Upper lobe of left lung (tissue), 6 donors: ENCODE results near the gene IL12RB1. TPM values are rescaled to one million over a fixed set of nuclear protein-coding genes. Genes with fewer than 3 reads are reported as not detected.
"Not testable (repeated sequence)": the region's sequence is repeated elsewhere in the genome, so short reads cannot be mapped to it uniquely, and the experiment has no call there.

ENCODE experiments used
- ATAC-seq, 2 donors: fragments of 200-7000 bp; cut with Tn5 transposase; one replicate each; pipeline ENCODE4 v1.9.1; 2022; ENCODE audit warnings: mild to moderate bottlenecking in 2 of 2, moderate library complexity in 2 of 2; ENCODE audit not compliant: low FRiP score in 2 of 2
- DNase-seq, 2 donors: peaks; one replicate each; pipeline ENCODE4 v3.0.0-alpha.2; 2019 to 2020
- H3K27ac ChIP-seq, 4 donors: fragments of 200-600 bp; sonication (generic); one replicate each; pipeline ENCODE4 v1.5.1; 2016 to 2019
- H3K27me3 ChIP-seq, 4 donors: fragments of 200-600 bp; sonication (generic); one replicate each; pipeline ENCODE4 v1.5.1; 2017 to 2019
- H3K36me3 ChIP-seq, 4 donors: fragments of 200-600 bp; sonication (generic); one replicate each; pipeline ENCODE4 v1.5.1; 2016 to 2019
- H3K4me1 ChIP-seq, 4 donors: fragments of 200-600 bp; sonication (generic); one replicate each; pipeline ENCODE4 v1.5.1; 2018 to 2019
- H3K4me3 ChIP-seq, 4 donors: fragments of 200-600 bp; sonication (generic); one replicate each; pipeline ENCODE4 v1.5.1; 2017 to 2019; ENCODE audit warnings: mild to moderate bottlenecking in 2 of 4, moderate library complexity in 1 of 4
- H3K9me3 ChIP-seq, 4 donors: fragments of 200-600 bp; sonication (generic); one replicate each; pipeline ENCODE4 v1.5.1; 2018 to 2019
- CTCF ChIP-seq, 6 experiments: fragments of 450-650 bp in 4 of 6; fragments of 200-600 bp in 2 of 6; sonication (generic) in 2 of 6; IDR thresholded peaks; one replicate each; pipeline ENCODE4 v1.5.1; 2016 to 2019; ENCODE audit warnings: antibody characterized with exemption in 6 of 6
- EP300 ChIP-seq, 4 donors: sonication (generic); formaldehyde crosslinking; IDR thresholded peaks; one replicate each; pipeline ENCODE4 v1.5.1; 2017; ENCODE audit warnings: antibody characterized with exemption in 4 of 4, control low read depth in 2 of 4
- POLR2A ChIP-seq, 4 donors: fragments of 450-650 bp; IDR thresholded peaks; one replicate each; pipeline ENCODE4 v1.5.1; 2016 to 2017; ENCODE audit warnings: antibody characterized with exemption in 4 of 4, mild to moderate bottlenecking in 2 of 4
- POLR2AphosphoS5 ChIP-seq, 2 donors: sonication (generic); formaldehyde crosslinking; IDR thresholded peaks; one replicate each; pipeline ENCODE4 v1.5.1; 2017; ENCODE audit warnings: antibody characterized with exemption in 2 of 2
- WGBS, 2 donors: methylation state at CpG; one replicate each; pipeline ENCODE4 v1.1.5; 2017 to 2018; 5-methylcytosine and 5-hydroxymethylcytosine counted together
- total RNA-seq, 6 donors: library from RNA; depleted of rRNA in 4 of 6; stranded (reverse); fragments of >200 nt in 4 of 6; gene quantifications; one replicate each; pipeline versions ENCODE4 v1.1.0 to v1.2.1, GENCODE V29; 2016 to 2021
- donor health status: DM: no; HTN: no; CAD: no; lungs with moderate emphysema.
- donor health status: DM: no; HTN: yes; CAD: no; lungs with severe emphysema.

Gene IL12RB1
- total RNA-seq, 6 donors from 2014 or later, result 2.6 to 13.2 (median 8.6) TPM

- H3K4me3 ChIP-seq, result peak overlapping the region in 3 of 4 donors; percentile 32 to 50 (median 48)
- H3K27me3 ChIP-seq, result no peaks in the 10 kb centered on the region
- TF ChIP-seq POLR2AphosphoS5 (IDR thresholded peaks at IDR 0.05) (peak; percentile 8 to 64), CTCF (IDR thresholded peaks at IDR 0.05) (no peak), POLR2A (IDR thresholded peaks at IDR 0.05) (peak in 1 of 4 donors; percentile 52), EP300 (IDR thresholded peaks at IDR 0.05) (no peak)
- 3 to 10% methylated on average over 8 to 12 of the region's 12 CpGs for WGBS, 2 donors
- peak overlapping the region in 3 of 4 donors; percentile 42 to 82 (median 80) for H3K27ac ChIP-seq
- H3K9me3 ChIP-seq, result no peaks in the 10 kb centered on the region
- DNase-seq (peak in 1 of 2 donors; percentile 89), ATAC-seq (peak; percentile 78 to 84)
- no peaks in the 10 kb centered on the region for H3K36me3 ChIP-seq
- peaks cover 26 to 38% (median 26%) of the 10 kb centered on the region in 4 donors for H3K4me1 ChIP-seq
Observed at GRCh38 chr19:18044825-18045304, 41.9 kb downstream of the IL12RB1 start.

GRCh38 chr19:18043676-18044075, 43.1 kb downstream of the IL12RB1 start:
- no peak for TF ChIP-seq CTCF (IDR thresholded peaks at IDR 0.05)
- ATAC-seq, result no peak
- H3K36me3 ChIP-seq, result no peaks in the 10 kb centered on the region

GRCh38 chr19:18041054-18041453, 45.7 kb downstream of the IL12RB1 start:
- Histone ChIP-seq H3K4me3 (no peak overlapping the region), H3K27ac (no peak overlapping the region), H3K36me3 (no peaks in the 10 kb centered on the region), H3K4me1 (peaks cover 13 to 21% (median 15%) of the 10 kb centered on the region in 4 donors), H3K9me3 (no peaks in the 10 kb centered on the region), H3K27me3 (no peaks in the 10 kb centered on the region)
- TF ChIP-seq EP300 (IDR thresholded peaks at IDR 0.05) (no peak), POLR2AphosphoS5 (IDR thresholded peaks at IDR 0.05) (no peak), POLR2A (IDR thresholded peaks at IDR 0.05) (no peak), CTCF (IDR thresholded peaks at IDR 0.05) (no peak)
- DNase-seq (no peak), ATAC-seq (no peak)
- WGBS, 2 donors, result 71 to 83% methylated on average over 2 of the region's 2 CpGs

More at GRCh38 chr19:18043676-18044075, 43.1 kb downstream of the IL12RB1 start:
- Histone ChIP-seq H3K27ac (no peak overlapping the region), H3K9me3 (no peaks in the 10 kb centered on the region), H3K4me1 (peaks cover 15 to 26% (median 16%) of the 10 kb centered on the region in 4 donors), H3K4me3 (no peak overlapping the region), H3K27me3 (no peaks in the 10 kb centered on the region)
- DNase-seq, result no peak
- 87% methylated on average over 3 of the region's 3 CpGs for WGBS, 2 donors

GRCh38 chr19:18032102-18032501, 54.6 kb downstream of the IL12RB1 start:
- WGBS, 2 donors, result 79 to 94% methylated on average over 2 of the region's 2 CpGs
- not testable (repeated sequence) for H3K4me3 ChIP-seq

GRCh38 chr19:18031401-18031800, 55.3 kb downstream of the IL12RB1 start:
- H3K36me3 ChIP-seq, DNase-seq, H3K4me3 ChIP-seq, H3K27me3 ChIP-seq, H3K9me3 ChIP-seq: not testable (repeated sequence)
- WGBS, 2 donors, result 34 to 51% methylated on average over 3 to 5 of the region's 5 CpGs
- peaks cover 8 to 25% (median 14%) of the 10 kb centered on the region in 4 donors for H3K4me1 ChIP-seq
- ATAC-seq, result peak in 1 of 2 donors; percentile 62
- peak overlapping the region in 3 of 4 donors; percentile 49 to 64 (median 49) for H3K27ac ChIP-seq
- TF ChIP-seq POLR2A (IDR thresholded peaks at IDR 0.05) (peak in 1 of 4 donors; percentile 52), POLR2AphosphoS5 (IDR thresholded peaks at IDR 0.05) (peak in 1 of 2 donors; percentile 16)

More at GRCh38 chr19:18032102-18032501, 54.6 kb downstream of the IL12RB1 start:
- H3K27me3 ChIP-seq, ATAC-seq, H3K9me3 ChIP-seq, DNase-seq, H3K36me3 ChIP-seq: not testable (repeated sequence)
- Histone ChIP-seq H3K27ac (peak overlapping the region in 1 of 4 donors; percentile 30), H3K4me1 (peaks cover 8 to 25% (median 14%) of the 10 kb centered on the region in 4 donors)
